ENCODE data around the gene SPTLC2.
"Not testable (repeated sequence)": the region's sequence is repeated elsewhere in the genome, so short reads cannot be mapped to it uniquely, and the experiment has no call there.

SPTLC2 gene

GRCh38 chr14:77543637-77544334, 72.7 kb downstream of the SPTLC2 start:
- no peaks in the 10 kb centered on the region for H3K27me3 ChIP-seq (replicated peaks)
- in situ Hi-C loops (cut with HindIII; ENCODE audit: low pct_ligation_motif_present, low sequenced_read_pairs) = no loop called here
- H3K27ac ChIP-seq = no peak overlapping the region
- H3K4me3 ChIP-seq (ENCODE audit: low read depth, low read length) = no peak overlapping the region
- TF ChIP-seq CTCF (IDR thresholded peaks at IDR 0.05; ENCODE audit: low read depth, low read length, missing control alignments) = no peak
- H3K36me3 ChIP-seq (replicated peaks) = peaks cover 14% of the 10 kb centered on the region
- DNase-seq = no peak

- no peak overlapping the region for H3K4me3 ChIP-seq (ENCODE audit: low read depth, low read length)
- TF ChIP-seq CTCF (IDR thresholded peaks at IDR 0.05; ENCODE audit: low read depth, low read length, missing control alignments) = no peak
- no peak overlapping the region for H3K27ac ChIP-seq
- no peak for DNase-seq
- peaks cover 8% of the 10 kb centered on the region for H3K36me3 ChIP-seq (replicated peaks)
- in situ Hi-C loops (cut with HindIII; ENCODE audit: low pct_ligation_motif_present, low sequenced_read_pairs) = no loop called here
- H3K27me3 ChIP-seq (replicated peaks) = no peaks in the 10 kb centered on the region
Measured at GRCh38 chr14:77543240-77543551, 73.2 kb downstream of the SPTLC2 start.

GRCh38 chr14:77542421-77543239, 73.8 kb downstream of the SPTLC2 start:
- H3K27me3 ChIP-seq (replicated peaks) = no peaks in the 10 kb centered on the region
- no peak overlapping the region for H3K4me3 ChIP-seq (ENCODE audit: low read depth, low read length)
- H3K27ac ChIP-seq = no peak overlapping the region
- TF ChIP-seq CTCF (IDR thresholded peaks at IDR 0.05; ENCODE audit: low read depth, low read length, missing control alignments) = no peak
- in situ Hi-C loops (cut with HindIII; ENCODE audit: low pct_ligation_motif_present, low sequenced_read_pairs) = no loop called here
- no peak for DNase-seq
- H3K36me3 ChIP-seq (replicated peaks) = peaks cover 6% of the 10 kb centered on the region

- no peak for DNase-seq
- no peak overlapping the region for H3K27ac ChIP-seq
- no peak for TF ChIP-seq CTCF (IDR thresholded peaks at IDR 0.05; ENCODE audit: low read depth, low read length, missing control alignments)
- no peak overlapping the region for H3K4me3 ChIP-seq (ENCODE audit: low read depth, low read length)
- H3K27me3 ChIP-seq (replicated peaks) = no peaks in the 10 kb centered on the region
- in situ Hi-C loops (cut with HindIII; ENCODE audit: low pct_ligation_motif_present, low sequenced_read_pairs) = no loop called here
- peaks cover 6% of the 10 kb centered on the region for H3K36me3 ChIP-seq (replicated peaks)
Measured at GRCh38 chr14:77541905-77542304, 74.5 kb downstream of the SPTLC2 start.

GRCh38 chr14:77536951-77537350, 79.5 kb downstream of the SPTLC2 start:
- H3K27ac ChIP-seq; H3K4me3 ChIP-seq (ENCODE audit: low read depth, low read length); H3K36me3 ChIP-seq (replicated peaks); H3K27me3 ChIP-seq (replicated peaks); DNase-seq; in situ Hi-C loops (cut with HindIII; ENCODE audit: low pct_ligation_motif_present, low sequenced_read_pairs): not testable (repeated sequence)

- TF ChIP-seq CTCF (IDR thresholded peaks at IDR 0.05; ENCODE audit: low read depth, low read length, missing control alignments) = no peak
- Histone ChIP-seq H3K36me3 (replicated peaks) (peaks cover 3% of the 10 kb centered on the region), H3K27ac (no peak overlapping the region), H3K27me3 (replicated peaks) (no peaks in the 10 kb centered on the region), H3K4me3 (ENCODE audit: low read depth, low read length) (no peak overlapping the region)
- no peak for DNase-seq
- in situ Hi-C loops (cut with HindIII; ENCODE audit: low pct_ligation_motif_present, low sequenced_read_pairs) = no loop called here
Measured at GRCh38 chr14:77531071-77531470, 85.4 kb downstream of the SPTLC2 start.

All from brain microvascular endothelial cell (primary cell).